Measurements from ENCODE around the gene GRAMD1B.

GRAMD1B gene

DNA sequence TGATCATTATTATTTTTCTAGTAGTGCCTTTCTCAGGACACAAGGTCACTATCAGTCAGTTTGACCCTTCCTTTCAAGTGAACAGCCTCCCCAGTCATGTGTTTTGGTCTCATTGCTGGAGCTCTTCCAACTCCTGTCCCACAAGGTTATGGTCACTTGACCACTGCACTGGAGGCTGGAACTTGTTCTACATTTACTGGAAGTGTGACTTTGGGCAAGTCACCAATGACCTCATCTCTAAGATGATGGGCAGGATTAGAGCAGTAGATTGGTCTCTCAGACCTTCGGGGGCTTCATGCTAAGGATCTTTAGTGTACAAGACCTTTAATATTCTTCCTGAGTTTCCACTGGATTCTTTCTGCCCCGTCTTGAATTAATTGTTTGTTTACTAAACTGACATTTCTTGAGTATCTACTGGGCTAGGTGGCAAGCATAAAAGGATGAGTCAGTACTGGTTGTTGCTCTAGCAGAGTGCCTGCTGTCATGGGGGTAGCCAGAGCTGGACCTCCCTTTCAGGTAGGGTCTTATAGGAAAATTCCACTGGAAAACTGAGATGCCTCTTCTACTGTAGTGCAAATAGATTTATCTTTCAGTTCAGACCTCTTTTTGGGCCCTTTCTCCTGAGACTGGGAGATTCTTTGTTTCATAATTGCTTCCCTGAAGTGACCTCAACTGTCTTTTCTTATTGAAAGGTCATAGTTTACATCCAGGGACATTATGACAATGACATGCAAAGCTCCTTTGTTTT lies 106.8 kb downstream of the GRAMD1B start:
- TF ChIP-seq EZH2phosphoT487 (IDR thresholded peaks at IDR 0.05; ENCODE audit: borderline replicate concordance, low read length) = no peak
- TF ChIP-seq, protein P1, sequence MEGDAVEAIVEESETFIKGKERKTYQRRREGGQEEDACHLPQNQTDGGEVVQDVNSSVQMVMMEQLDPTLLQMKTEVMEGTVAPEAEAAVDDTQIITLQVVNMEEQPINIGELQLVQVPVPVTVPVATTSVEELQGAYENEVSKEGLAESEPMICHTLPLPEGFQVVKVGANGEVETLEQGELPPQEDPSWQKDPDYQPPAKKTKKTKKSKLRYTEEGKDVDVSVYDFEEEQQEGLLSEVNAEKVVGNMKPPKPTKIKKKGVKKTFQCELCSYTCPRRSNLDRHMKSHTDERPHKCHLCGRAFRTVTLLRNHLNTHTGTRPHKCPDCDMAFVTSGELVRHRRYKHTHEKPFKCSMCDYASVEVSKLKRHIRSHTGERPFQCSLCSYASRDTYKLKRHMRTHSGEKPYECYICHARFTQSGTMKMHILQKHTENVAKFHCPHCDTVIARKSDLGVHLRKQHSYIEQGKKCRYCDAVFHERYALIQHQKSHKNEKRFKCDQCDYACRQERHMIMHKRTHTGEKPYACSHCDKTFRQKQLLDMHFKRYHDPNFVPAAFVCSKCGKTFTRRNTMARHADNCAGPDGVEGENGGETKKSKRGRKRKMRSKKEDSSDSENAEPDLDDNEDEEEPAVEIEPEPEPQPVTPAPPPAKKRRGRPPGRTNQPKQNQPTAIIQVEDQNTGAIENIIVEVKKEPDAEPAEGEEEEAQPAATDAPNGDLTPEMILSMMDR (IDR thresholded peaks at IDR 0.05; ENCODE audit: low read depth, low read length, poor library complexity, severe bottlenecking) = no peak
- Histone ChIP-seq H3F3A (ENCODE audit: control insufficient read depth, insufficient read depth) (no peaks in the 10 kb centered on the region), H3K36me3 (ENCODE audit: control insufficient read depth, low read length) (no peaks in the 10 kb centered on the region), H3K27me3 (ENCODE audit: control insufficient read depth, low read length) (no peaks in the 10 kb centered on the region), H3K4me2 (ENCODE audit: low read length) (no peak overlapping the region), H3K4me1 (ENCODE audit: control insufficient read depth, low read length) (no peaks in the 10 kb centered on the region), H3K9me3 (ENCODE audit: control insufficient read depth, insufficient read depth, low read length) (no peaks in the 10 kb centered on the region), H3K9me2 (replicated peaks; ENCODE audit: control insufficient read depth, low read length) (no peaks in the 10 kb centered on the region), H3K4me3 (ENCODE audit: low read length) (no peak overlapping the region), H3K27ac (ENCODE audit: low read depth, low read length) (no peak overlapping the region), H3K79me2 (ENCODE audit: control insufficient read depth, low read length) (no peaks in the 10 kb centered on the region), H4K20me1 (ENCODE audit: control insufficient read depth, insufficient read depth, low read depth, low read length) (no peaks in the 10 kb centered on the region)

DNA sequence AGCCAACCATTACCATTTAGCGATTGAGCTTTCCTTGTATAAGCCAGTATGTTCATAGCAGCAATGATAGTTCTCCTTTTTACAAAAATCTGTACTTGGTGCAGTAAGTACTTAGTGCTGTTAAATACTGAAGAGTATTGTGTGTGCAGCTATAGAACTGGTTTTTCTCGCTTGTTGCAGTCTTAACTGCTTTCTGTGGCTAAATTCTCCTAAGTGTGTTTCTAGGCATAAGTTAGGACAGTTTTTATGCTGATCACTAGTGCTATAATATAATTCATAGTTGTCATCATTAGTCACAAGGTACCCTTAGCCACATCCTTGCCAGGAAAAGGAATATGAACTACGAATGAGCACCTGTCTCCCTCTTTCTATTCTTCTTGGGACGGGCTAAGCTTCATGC lies 107.7 kb downstream of the GRAMD1B start:
- Histone ChIP-seq H3K27ac (ENCODE audit: low read depth, low read length) (no peak overlapping the region), H3K27me3 (ENCODE audit: control insufficient read depth, low read length) (no peaks in the 10 kb centered on the region)

DNA sequence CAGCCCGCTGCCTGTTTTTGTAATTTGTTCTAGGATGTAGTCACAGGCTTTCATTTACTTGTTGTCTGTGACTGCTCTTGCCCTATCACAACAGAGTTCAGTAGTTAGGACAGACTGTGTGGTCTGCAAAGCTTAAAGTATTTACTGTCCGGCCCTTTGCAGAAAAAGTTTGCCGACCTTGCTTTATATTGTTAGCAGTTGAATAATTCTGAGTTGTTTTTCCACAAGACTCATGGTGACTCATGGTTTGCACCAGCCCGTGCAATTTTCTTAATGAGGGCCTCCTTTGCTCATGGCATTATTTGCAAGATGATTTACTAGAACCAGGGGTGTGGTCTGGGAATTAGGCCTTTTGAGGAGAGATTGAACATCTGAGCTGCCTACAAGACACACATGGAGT lies 113.7 kb downstream of the GRAMD1B start:
- Histone ChIP-seq H3K27me3 (ENCODE audit: control insufficient read depth, low read length) (peaks cover 5% of the 10 kb centered on the region), H3K9me3 (ENCODE audit: control insufficient read depth, insufficient read depth, low read length) (no peaks in the 10 kb centered on the region), H3K4me2 (ENCODE audit: low read length) (no peak overlapping the region), H3K9me2 (replicated peaks; ENCODE audit: control insufficient read depth, low read length) (no peaks in the 10 kb centered on the region), H3K79me2 (ENCODE audit: control insufficient read depth, low read length) (no peaks in the 10 kb centered on the region), H4K20me1 (ENCODE audit: control insufficient read depth, insufficient read depth, low read depth, low read length) (no peaks in the 10 kb centered on the region), H3K4me1 (ENCODE audit: control insufficient read depth, low read length) (no peaks in the 10 kb centered on the region), H3K27ac (ENCODE audit: low read depth, low read length) (no peak overlapping the region), H3K4me3 (ENCODE audit: low read length) (no peak overlapping the region), H3K36me3 (ENCODE audit: control insufficient read depth, low read length) (no peaks in the 10 kb centered on the region), H3F3A (ENCODE audit: control insufficient read depth, insufficient read depth) (no peaks in the 10 kb centered on the region)
- TF ChIP-seq, protein P1 (IDR thresholded peaks at IDR 0.05; ENCODE audit: low read depth, low read length, poor library complexity, severe bottlenecking) = no peak
- TF ChIP-seq EZH2phosphoT487 (IDR thresholded peaks at IDR 0.05; ENCODE audit: borderline replicate concordance, low read length) = no peak

More for the DNA sequence above, 107.7 kb downstream of the GRAMD1B start:
- Histone ChIP-seq H3K4me1 (ENCODE audit: control insufficient read depth, low read length) (no peaks in the 10 kb centered on the region), H3K79me2 (ENCODE audit: control insufficient read depth, low read length) (no peaks in the 10 kb centered on the region), H3K4me3 (ENCODE audit: low read length) (no peak overlapping the region), H4K20me1 (ENCODE audit: control insufficient read depth, insufficient read depth, low read depth, low read length) (no peaks in the 10 kb centered on the region), H3K9me3 (ENCODE audit: control insufficient read depth, insufficient read depth, low read length) (no peaks in the 10 kb centered on the region), H3K36me3 (ENCODE audit: control insufficient read depth, low read length) (no peaks in the 10 kb centered on the region), H3K9me2 (replicated peaks; ENCODE audit: control insufficient read depth, low read length) (no peaks in the 10 kb centered on the region), H3K4me2 (ENCODE audit: low read length) (no peak overlapping the region), H3F3A (ENCODE audit: control insufficient read depth, insufficient read depth) (no peaks in the 10 kb centered on the region)
- TF ChIP-seq, protein P1 (IDR thresholded peaks at IDR 0.05; ENCODE audit: low read depth, low read length, poor library complexity, severe bottlenecking) = no peak
- no peak for TF ChIP-seq EZH2phosphoT487 (IDR thresholded peaks at IDR 0.05; ENCODE audit: borderline replicate concordance, low read length)

All from DOHH2 (cell line).